LHCN-M2 (cell line): ENCODE data around the gene ADD2. TPM values are rescaled to one million over a fixed set of nuclear protein-coding genes. Genes with fewer than 3 reads are reported as not detected.

Source experiments
- DNase-seq: peaks from one replicate; pipeline ENCODE4 v3.0.0-alpha.2; 2012; ENCODE audit warnings: low read depth
- total RNA-seq: library from RNA; depleted of rRNA; stranded (reverse); fragments of >200 nt; gene quantifications from 2 replicates; pipeline ENCODE4 v1.2.3, GENCODE V29; 2014

ADD2 gene
- total RNA-seq, 1 experiment from 2014 or later, result not detected

DNA sequence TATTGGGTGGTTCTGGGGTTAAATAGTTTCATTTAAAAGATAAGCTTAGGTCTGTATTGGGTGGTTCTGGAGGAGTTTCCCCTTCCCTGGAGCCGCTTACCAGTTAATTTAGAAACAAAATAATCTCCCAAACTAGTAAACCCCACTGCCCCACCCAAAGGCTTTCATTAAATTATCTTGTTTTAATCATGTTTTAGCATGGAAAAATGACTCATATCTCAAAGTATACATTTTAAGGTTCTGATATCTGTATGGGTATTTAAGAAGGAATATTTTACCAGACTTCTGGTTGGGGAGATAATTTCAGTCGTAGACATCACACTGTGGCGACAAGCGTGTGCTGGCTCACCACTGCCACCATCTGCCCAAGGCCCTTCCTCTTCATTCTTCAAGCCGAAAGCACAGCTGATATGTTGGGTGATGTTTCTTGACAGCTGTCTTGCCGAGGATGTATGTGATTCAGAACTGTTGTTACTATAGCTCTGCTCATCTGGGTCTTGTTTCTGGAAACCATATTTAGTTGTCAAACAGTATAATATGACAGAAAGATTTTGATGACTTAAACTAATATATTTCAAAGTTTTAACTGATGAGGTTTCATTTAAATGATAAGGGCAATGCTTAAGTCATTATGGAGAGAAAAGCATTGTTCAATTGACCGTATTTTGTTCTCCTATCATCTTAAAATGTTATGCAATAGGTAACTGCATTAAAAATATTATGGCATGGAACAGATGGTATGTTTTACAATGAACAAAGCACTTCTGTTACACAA lies 17.3 kb upstream of the ADD2 start:
- DNase-seq, result peak; percentile 85

DNA sequence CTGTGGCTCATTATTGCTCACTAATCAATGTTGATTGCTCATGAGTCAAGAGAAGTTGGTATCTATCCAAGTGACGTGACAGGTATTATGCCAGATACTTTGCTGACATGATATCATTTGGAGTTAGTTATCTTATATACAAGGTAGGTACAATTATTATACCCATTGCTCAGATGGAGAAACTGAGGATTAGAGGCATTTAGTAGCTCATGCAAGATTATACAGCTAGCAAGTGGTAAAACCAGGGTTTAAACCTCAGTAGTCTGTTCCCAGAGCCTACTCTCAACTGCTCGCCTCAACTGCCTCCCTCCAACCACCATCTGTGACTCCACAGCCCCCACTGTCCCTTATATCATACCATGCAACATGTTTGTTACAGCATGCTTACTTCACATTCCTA lies 16.3 kb upstream of the ADD2 start:
- DNase-seq, result no peak

DNA sequence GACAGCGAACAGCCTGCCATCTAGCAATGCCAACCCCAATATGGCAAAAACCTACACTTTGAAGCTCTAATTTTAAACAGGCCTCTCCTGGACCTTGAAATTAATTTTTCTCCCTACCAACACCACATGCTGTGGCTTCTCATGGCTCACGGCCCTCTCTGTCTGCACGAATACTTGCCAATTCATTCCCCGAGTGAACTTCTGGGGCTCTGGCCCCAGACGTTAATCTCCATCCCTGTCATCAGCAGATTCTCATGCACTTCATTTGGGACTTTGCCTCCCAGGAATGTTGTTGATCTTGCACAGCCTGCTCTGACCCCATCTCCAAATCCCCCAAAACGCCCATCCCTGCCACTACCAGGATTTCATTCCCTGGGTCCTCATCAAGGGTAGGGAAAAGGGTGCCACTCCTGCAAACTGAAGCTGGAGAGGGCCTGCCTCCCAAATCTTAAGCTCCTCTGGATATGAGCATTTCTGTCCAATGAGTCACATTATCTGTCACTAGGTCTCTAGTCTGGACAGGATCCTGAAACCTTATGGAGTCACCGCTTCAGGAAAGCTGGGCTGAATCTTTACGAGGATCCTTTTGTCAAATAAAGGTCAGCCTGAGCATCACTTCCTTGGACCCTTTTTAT lies 12.0 kb upstream of the ADD2 start:
- DNase-seq, result peak; percentile 19

DNA sequence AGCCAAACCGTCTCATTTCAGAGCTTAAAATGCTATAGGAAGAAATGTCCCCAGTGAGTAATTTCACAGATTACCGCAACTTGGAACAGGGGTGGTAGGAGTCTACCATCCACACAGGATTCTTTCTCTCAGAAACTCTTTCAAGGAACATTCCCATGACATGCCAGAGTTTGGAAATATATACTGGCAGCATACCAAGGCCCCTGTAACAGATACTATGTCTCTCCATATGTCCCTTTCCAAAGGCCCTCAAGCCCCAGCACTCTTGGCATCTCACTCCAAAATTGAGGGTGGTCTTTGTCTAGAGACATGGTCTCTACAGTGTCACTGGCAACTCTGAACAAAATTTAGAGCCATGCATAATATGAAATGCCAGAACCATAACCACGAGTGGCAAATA lies 11.5 kb upstream of the ADD2 start:
- no peak for DNase-seq

DNA sequence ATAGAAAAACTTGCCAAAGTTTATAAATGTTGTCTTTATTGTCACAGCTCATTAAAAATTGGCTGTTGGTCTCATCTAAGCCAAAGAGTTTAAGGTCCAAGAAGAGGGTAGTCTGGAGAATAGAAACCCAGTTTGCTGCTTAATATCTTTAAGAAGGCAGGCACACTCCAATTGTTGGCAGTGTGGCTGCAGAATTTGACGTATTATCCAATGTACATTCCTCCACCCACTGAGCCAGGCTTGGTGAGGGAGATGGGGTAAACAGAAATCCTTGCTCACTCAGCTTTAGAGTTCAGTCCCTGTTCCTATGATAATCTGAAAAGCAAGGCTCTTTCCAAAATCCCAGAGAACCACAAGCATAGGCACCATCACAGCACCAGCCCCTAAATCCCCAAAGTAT lies 10.7 kb upstream of the ADD2 start:
- no peak for DNase-seq

DNA sequence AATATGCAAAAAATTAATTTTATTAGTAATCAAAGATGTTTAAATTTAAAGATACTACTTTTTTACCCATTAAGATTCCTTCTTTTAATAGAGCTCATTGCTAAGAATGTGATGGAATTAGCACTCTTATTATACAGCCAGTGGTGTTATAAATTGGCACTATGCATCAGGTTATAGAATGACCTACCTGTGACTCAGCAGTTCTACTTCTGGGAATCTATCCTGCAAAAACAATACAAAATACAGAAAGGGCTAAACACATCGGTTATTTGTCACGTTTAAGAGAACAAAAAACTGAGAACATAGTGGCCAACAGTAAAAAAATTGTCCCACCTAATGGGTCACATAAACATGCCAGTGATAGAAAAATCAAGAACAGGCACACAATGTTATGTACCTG lies 9.4 kb upstream of the ADD2 start:
- DNase-seq, result no peak

DNA sequence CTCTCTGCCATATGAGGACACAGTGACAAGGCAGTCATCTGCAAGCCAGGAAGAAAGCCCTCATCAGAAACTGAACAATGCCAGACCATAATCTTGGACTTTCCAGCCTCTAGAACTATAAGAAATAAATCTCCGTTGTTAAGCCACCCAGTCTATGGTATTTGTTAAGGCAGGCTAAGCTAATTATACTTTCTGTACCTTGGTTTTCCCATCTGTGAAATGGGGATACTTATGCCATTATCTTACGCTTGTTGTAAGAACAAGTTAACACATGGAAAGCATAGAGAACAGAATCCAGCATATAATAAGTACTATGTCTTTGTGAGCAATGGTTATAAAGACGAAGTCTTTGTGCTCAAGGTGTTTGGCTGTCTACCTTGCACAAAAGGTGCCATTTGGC lies 8.3 kb upstream of the ADD2 start:
- DNase-seq, result no peak

DNA sequence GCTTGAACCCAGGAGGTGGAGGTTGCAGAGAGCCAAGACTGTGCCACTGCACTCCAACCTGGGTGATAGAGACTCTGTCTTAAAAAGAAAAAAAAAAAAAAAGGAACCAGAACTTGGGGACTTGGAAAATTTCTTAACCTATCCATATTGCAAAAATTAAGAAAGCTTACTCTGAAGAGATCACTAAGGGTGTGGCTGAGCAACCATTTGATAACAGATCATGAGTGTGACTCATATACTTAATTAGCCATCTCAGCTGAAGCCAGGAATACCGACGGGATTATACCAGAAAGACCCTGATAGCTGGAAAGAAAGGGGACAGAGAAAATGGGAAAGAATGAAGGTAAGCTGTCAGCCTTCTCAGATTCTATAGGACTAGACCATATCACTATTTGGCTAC lies 7.1 kb upstream of the ADD2 start:
- DNase-seq, result no peak

DNA sequence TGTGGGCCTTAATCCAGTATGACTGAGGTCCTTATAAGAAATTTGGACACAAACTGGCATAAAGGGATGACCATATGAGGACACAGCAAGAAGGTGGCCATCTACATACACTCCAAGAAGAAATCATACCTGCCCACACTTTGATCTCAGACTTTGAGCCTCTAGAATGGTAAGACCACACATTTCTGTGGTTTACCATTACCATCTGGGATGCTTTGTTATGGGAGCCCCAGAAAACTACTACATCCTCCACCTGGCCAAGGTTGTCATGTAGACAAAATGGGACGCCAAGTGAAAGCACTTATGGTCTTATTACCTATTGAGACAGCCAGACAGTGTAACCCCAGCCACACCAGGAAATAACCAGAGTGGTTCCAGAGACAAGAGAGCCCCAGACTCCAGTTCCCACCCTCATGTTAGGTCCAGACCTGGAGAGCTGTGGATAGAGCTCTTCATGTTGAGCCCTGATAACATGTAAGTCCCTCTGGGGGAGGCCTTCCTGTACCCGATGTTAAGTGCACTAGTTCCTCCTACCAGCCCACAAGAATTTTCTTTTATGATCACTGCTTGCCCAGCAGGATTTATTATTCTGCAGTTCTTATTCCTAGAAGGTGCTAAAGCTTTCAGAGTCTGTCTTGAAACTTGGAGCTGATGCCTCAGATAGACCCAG lies 4.6 kb upstream of the ADD2 start:
- DNase-seq, result no peak

DNA sequence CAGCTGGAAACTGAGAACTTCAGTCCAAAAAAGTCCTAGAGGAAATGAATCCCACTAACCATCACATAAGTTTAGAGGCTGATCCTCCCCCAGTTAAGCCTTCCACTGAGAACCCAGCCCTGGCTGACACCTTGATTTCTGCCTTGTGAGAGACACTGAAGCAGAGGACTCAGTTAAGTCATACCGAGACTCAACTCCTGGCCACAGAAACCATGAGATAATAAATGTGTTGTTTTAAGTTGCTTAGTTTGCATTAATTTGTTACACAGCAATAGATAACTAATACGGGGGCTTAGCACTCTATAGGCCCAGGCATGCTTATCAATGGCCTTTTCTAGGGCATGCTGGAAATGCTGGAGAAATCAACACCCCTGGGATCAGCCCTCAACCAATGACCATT lies 3.4 kb upstream of the ADD2 start:
- DNase-seq, result no peak

DNA sequence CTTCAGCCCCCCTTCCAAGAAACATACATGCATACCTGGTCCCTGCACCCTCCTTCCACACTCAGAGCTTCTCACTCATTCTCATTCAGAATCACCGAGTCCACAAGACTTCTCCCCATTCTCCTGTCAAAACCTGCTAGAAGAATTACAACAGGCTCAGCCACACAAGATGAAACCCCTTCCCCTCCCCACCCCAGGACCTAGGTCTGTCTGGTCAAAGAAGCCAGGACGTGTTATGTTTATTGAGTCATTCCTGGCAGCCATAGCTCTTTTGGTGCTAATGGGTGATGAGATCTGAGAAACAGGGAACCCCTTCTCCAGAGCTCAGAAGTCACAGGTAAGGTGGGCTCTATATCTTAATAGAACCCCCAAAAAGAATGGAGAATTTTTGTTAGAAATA lies 1.4 kb upstream of the ADD2 start:
- no peak for DNase-seq

DNA sequence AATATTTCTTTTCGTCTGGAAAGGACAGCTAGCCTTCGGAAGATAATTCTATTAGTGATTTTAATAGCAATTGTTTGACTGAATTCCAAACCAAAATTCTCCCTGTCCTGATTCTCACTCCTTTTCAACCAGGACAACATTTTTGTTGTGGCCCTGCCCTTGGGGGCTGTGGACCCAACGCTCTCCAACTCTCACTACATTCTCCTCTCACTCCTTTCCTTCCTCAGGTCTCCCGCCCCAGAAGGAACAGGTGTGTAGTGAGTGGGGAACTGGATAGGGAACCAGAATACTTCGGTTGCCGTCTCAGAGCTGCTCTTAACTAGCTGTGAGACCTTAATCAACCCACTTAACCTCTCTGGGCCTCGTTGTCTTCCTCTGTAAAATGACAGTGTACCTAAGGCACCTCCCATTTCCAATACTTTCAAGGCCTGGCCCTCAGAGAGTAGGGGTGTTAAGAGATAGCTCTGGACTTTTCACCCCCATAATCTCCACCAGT lies 638 bp upstream of the ADD2 start:
- DNase-seq, result no peak

DNA sequence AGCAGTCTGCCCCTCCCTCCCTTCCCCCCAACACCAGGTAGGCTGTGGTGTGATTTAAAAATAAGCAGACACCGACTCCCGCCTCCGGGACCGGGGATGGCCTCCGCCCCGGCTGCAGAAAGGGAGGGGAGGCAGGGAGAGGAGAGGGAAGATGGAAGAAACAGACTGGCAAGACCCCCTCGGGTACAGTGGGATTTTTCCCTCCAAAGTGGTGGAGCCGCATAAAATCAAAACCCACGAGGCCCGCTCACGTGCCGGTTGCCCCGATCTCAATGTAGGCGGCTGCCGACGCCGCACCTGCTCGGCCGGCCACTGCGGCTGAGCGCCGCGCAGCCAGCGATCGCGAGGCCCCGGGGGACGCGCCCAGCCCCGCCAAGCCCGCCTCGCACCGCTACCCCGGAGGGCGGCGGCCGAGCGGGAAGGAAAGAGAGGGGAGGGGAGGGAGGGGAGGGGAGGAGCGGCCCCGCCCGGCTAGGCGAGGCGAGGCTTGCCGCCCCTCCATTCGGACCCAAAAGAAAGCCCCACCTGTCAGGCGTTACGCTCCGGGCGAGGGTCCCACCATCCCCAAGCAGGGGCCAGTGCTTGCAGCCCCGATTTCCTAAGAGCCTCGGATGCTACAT lies 811 bp downstream of the ADD2 start:
- no peak for DNase-seq

DNA sequence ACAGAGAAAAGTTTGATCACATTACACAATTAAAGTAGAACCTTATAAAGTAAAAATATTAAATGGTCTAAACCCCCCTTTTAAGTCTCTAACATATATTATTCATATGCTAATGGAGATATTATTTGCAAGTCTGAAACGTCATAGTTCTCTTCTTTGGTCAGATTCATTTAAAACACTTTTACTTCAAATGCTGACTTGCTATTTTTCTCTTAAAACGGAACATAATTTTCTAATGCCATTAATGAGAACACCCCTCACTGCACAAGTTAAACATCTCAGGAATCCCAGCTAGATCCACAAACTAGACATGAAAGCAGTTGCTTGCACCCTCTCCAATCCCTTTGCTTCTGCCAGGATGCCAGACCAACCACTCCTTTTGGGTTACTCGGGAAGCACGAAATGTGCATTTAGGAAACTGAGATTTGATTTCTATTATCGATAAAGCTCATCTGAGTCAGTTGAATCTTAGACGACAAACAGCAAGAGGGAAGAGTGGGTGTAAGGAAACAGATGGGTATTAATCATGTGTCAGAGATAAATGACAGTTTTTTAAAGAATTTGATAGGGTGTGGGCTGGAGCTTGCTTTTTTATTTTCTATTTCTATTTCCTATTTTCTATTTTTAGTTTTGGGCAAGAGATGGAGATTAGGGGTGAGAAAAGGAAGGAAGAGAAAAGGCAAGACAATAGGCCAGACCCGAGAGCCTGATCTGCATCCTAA lies 1.5 kb downstream of the ADD2 start:
- DNase-seq, result no peak

DNA sequence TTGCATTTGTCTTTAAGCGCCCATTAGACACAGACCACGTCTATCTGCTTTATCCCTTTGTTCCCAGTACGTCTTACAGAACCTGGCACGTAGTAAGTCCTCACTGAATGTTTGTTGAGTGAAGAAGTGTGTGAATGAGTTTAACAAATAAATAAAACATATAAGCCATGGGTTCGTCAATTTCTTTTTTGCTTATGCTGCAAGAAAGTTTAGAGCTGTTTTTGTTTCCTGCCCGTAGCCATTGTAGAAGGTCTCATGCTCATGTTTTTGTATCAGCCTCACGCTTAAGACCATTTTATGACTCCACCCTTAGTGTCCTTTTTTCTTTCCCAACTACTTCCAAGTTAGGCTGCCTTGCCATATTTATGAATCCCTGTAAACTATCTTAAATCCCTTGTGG lies 2.5 kb downstream of the ADD2 start:
- DNase-seq, result no peak

DNA sequence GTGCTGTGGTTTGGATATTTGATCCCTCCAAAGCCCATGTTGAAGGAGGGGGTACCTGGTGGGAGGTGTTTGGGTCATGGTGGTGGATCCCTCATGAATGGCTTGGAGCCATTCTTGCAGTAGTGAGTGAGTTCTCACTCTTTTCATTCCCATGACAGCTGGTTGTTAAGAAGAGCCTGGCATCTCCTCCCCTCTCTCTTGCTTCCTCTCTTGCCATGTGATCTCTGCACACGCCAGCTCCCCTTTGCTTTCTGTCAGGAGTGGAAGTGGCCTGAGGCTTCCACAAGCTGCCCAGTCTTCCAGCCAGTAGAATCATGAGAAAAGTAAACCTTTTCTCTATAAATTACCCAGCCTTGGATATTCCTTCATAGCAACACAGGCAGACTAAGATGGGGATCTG lies 8.6 kb downstream of the ADD2 start:
- DNase-seq, result no peak

DNA sequence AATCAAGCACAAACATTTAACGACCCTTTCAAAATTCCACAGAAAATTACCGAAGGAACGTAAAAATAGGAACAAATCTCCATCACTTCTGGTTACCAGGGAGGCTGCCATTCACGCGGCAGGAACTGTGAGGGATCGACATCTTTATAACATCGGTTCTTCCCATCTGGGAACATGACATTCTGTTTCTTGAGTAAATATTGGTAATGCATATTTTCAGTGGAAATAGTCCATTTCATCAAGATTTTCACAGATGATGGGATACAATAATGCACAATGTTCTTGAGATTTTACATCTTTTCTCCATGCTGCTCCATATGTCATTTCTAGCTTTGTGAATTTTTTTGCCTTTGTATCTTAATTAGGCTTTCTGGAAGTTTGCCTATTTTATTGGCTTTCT lies 10.0 kb downstream of the ADD2 start:
- DNase-seq, result no peak

DNA sequence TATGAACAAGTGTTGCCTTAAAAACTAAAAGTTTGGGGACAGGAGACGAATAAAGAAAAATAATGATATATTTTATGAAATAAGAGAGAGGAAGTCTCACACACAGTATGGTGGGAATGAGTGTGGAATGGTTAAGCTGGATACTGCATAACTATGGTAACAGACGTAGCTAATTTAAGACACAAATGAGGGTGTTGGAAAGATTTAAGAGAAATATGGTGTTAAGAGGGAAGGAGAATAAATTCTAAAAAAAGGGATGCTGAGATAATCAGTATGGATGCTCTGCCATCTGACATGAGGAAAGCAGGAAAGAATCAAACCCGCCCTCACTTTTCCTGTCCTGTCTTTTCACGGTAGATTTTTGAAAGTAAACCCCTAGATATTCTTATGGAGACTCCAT lies 10.6 kb downstream of the ADD2 start:
- no peak for DNase-seq

DNA sequence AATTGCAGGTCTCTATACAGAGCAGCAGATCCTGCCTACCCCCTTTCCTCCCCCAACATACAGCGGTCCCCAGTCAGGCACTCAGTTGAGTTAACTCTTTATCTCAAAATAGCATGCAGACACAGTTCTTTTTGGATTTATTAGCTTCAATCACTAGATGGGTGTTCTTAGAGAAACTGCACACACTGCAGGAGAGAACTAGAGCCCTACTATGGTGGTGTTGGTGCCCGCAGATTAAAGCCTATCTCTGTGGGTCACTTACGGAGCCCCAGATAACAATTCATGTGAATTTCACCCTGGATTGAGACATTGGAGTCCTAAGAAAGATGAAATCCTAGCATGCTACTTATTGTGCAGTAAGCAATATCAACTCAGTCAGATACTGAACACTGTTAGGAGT lies 11.9 kb downstream of the ADD2 start:
- DNase-seq, result no peak

DNA sequence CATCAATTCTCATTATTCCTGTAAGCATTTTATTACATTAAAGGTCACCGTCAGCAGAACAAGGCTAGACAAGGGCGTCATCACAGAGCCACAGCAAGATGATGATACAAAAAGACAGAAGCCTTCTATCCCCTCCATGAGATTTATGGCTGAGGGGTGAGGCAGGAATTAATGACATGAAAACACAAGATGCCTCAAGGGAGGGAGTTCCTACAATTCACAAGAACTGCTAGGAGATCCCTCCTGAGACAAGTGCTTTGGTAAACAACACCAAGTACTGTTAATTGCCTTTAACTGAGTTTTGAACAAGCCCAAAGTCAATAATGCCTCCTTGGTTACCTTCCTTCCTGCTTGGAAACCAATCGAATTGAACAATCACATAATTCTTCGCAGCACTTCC lies 14.1 kb downstream of the ADD2 start:
- DNase-seq, result no peak

DNA sequence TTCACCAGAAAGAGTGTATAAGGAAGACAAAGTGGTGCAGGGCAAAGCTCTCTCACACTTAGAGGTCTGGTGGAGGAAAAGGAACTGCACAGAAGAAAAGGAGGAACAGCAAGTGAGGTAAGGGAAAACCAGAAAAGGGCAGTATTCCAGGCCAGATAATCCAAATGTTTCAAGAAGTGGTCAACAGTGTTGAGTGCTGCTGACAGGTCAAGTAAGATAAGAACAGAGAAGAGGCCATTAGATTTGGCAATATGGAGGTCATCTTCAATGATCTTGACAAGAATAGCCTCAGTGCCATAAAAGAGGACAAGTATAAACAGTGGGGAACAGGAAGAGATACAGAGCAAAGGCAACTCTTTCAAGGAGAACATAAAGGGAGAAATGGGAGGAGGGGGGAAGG lies 15.0 kb downstream of the ADD2 start:
- no peak for DNase-seq

DNA sequence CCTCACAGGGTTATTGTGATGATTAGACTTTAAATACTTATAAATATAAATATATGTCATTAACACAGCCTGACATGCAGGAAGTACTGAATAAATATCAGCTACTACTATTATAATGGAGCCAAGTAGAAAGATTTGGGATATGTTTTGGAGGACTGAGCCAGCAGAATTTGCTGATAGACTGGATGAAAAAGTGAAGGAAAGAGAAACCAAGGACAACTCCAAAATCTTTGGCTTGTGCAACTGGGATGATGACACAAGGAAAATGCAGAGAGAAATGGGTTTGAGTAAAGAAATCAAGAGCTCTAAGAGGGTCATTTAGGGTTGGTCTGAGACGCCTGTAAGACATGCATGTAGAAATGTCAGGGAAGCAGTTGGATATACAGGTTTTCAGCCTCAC lies 15.6 kb downstream of the ADD2 start:
- no peak for DNase-seq
